VCaP (cell line): ENCODE data around the gene ZDHHC1.

ENCODE experiments used
- H3K27ac ChIP-seq: fragments of 450-650 bp; 2 replicates; pipeline ENCODE4 v1.5.1; 2017
- CTCF ChIP-seq: fragments of 450-650 bp; conservative IDR thresholded peaks from 2 replicates; pipeline ENCODE4 v1.5.1; 2017; ENCODE audit warnings: mild to moderate bottlenecking, moderate library complexity

The ZDHHC1 gene

GRCh38 chr16:67435758-67436164, 19.5 kb upstream of the ZDHHC1 start:
- H3K27ac ChIP-seq, result no peak overlapping the region
- TF ChIP-seq CTCF, result no peak

- no peak for TF ChIP-seq CTCF
- H3K27ac ChIP-seq, result no peak overlapping the region
Measured at GRCh38 chr16:67433131-67433719, 16.9 kb upstream of the ZDHHC1 start.

- no peak overlapping the region for H3K27ac ChIP-seq
Measured at GRCh38 chr16:67432506-67432890, 16.2 kb upstream of the ZDHHC1 start.

GRCh38 chr16:67431775-67432505, 15.7 kb upstream of the ZDHHC1 start:
- TF ChIP-seq CTCF, result no peak
- peak overlapping the region; percentile 75 for H3K27ac ChIP-seq

More at GRCh38 chr16:67432506-67432890, 16.2 kb upstream of the ZDHHC1 start:
- no peak for TF ChIP-seq CTCF

GRCh38 chr16:67430977-67431774, 14.9 kb upstream of the ZDHHC1 start, which contains the start of gene HSD11B2:
Gene HSD11B2 (plus strand): TSS chr16:67431121. CDS start chr16:67431249, 128 bp downstream.
- peak within 1 kb of the TSS; percentile 75 for H3K27ac ChIP-seq
- peak; percentile 39; the same call in 1 of the 2 replicates for TF ChIP-seq CTCF

GRCh38 chr16:67430504-67430976, 14.3 kb upstream of the ZDHHC1 start:
- peak overlapping the region; percentile 75 for H3K27ac ChIP-seq
- TF ChIP-seq CTCF, result no peak
